ENCODE data around the gene PSAP. TPM values are rescaled to one million over a fixed set of nuclear protein-coding genes. Genes with fewer than 3 reads are reported as not detected.

Gene PSAP
- total RNA-seq, 1 experiment from 2014 or later: 114 TPM

- no peak overlapping the region for H3K4me3 ChIP-seq (ENCODE audit: low read length)
- no peak for DNase-seq
- H3K36me3 ChIP-seq (ENCODE audit: insufficient read depth, low read length): no peaks in the 10 kb centered on the region
- no peak overlapping the region for H2AFZ ChIP-seq (ENCODE audit: low read length)
- no peak overlapping the region for H3K4me2 ChIP-seq (ENCODE audit: low read depth, low read length, poor library complexity, severe bottlenecking)
- H3K27ac ChIP-seq (ENCODE audit: low read length): no peak overlapping the region
- H4K20me1 ChIP-seq (ENCODE audit: insufficient read depth, low read depth, low read length): no peaks in the 10 kb centered on the region
- H3K9ac ChIP-seq (ENCODE audit: low read length): no peak overlapping the region
- no peaks in the 10 kb centered on the region for H3K79me2 ChIP-seq (ENCODE audit: low read length)
- H3K27me3 ChIP-seq (ENCODE audit: low read length): no peaks in the 10 kb centered on the region
- no peaks in the 10 kb centered on the region for H3K9me3 ChIP-seq (ENCODE audit: low read length)
- H3K9me2 ChIP-seq (replicated peaks; ENCODE audit: insufficient read depth, low read length): no peaks in the 10 kb centered on the region
- no peaks in the 10 kb centered on the region for H3K4me1 ChIP-seq (ENCODE audit: low read length)
These were observed 40.9 kb downstream of the PSAP start for GRCh38 chr10:71810048-71810750.

- DNase-seq: no peak
- H3K9me2 ChIP-seq (replicated peaks; ENCODE audit: insufficient read depth, low read length): no peaks in the 10 kb centered on the region
- H3K9me3 ChIP-seq (ENCODE audit: low read length): no peaks in the 10 kb centered on the region
- H2AFZ ChIP-seq (ENCODE audit: low read length): no peak overlapping the region
- H3K79me2 ChIP-seq (ENCODE audit: low read length): no peaks in the 10 kb centered on the region
- no peak overlapping the region for H3K9ac ChIP-seq (ENCODE audit: low read length)
- no peak overlapping the region for H3K4me2 ChIP-seq (ENCODE audit: low read depth, low read length, poor library complexity, severe bottlenecking)
- no peaks in the 10 kb centered on the region for H3K27me3 ChIP-seq (ENCODE audit: low read length)
- H3K4me1 ChIP-seq (ENCODE audit: low read length): no peaks in the 10 kb centered on the region
- H3K36me3 ChIP-seq (ENCODE audit: insufficient read depth, low read length): no peaks in the 10 kb centered on the region
- no peaks in the 10 kb centered on the region for H4K20me1 ChIP-seq (ENCODE audit: insufficient read depth, low read depth, low read length)
- H3K4me3 ChIP-seq (ENCODE audit: low read length): no peak overlapping the region
- no peak overlapping the region for H3K27ac ChIP-seq (ENCODE audit: low read length)
These were observed 41.4 kb downstream of the PSAP start for GRCh38 chr10:71809628-71810027.

- no peaks in the 10 kb centered on the region for H3K36me3 ChIP-seq (ENCODE audit: insufficient read depth, low read length)
- no peak overlapping the region for H2AFZ ChIP-seq (ENCODE audit: low read length)
- H3K4me2 ChIP-seq (ENCODE audit: low read depth, low read length, poor library complexity, severe bottlenecking): no peak overlapping the region
- H3K27me3 ChIP-seq (ENCODE audit: low read length): no peaks in the 10 kb centered on the region
- no peaks in the 10 kb centered on the region for H3K79me2 ChIP-seq (ENCODE audit: low read length)
- no peak overlapping the region for H3K27ac ChIP-seq (ENCODE audit: low read length)
- H3K9me3 ChIP-seq (ENCODE audit: low read length): no peaks in the 10 kb centered on the region
- no peak overlapping the region for H3K9ac ChIP-seq (ENCODE audit: low read length)
- no peak for DNase-seq
- H3K4me1 ChIP-seq (ENCODE audit: low read length): no peaks in the 10 kb centered on the region
- no peak overlapping the region for H3K4me3 ChIP-seq (ENCODE audit: low read length)
- no peaks in the 10 kb centered on the region for H3K9me2 ChIP-seq (replicated peaks; ENCODE audit: insufficient read depth, low read length)
- no peaks in the 10 kb centered on the region for H4K20me1 ChIP-seq (ENCODE audit: insufficient read depth, low read depth, low read length)
These were observed 43.2 kb downstream of the PSAP start for GRCh38 chr10:71807557-71808510.

GRCh38 chr10:71806704-71807556, 44.1 kb downstream of the PSAP start:
- H3K9ac ChIP-seq (ENCODE audit: low read length): no peak overlapping the region

GRCh38 chr10:71805776-71806703, 45.0 kb downstream of the PSAP start:
- Histone ChIP-seq H3K79me2 (ENCODE audit: low read length) (no peaks in the 10 kb centered on the region), H3K27me3 (ENCODE audit: low read length) (no peaks in the 10 kb centered on the region), H3K36me3 (ENCODE audit: insufficient read depth, low read length) (no peaks in the 10 kb centered on the region), H2AFZ (ENCODE audit: low read length) (no peak overlapping the region), H3K27ac (ENCODE audit: low read length) (no peak overlapping the region), H3K4me3 (ENCODE audit: low read length) (no peak overlapping the region), H3K9me3 (ENCODE audit: low read length) (no peaks in the 10 kb centered on the region), H4K20me1 (ENCODE audit: insufficient read depth, low read depth, low read length) (no peaks in the 10 kb centered on the region), H3K9ac (ENCODE audit: low read length) (no peak overlapping the region), H3K4me1 (ENCODE audit: low read length) (peaks cover 14% of the 10 kb centered on the region), H3K9me2 (replicated peaks; ENCODE audit: insufficient read depth, low read length) (no peaks in the 10 kb centered on the region), H3K4me2 (ENCODE audit: low read depth, low read length, poor library complexity, severe bottlenecking) (no peak overlapping the region)
- no peak for DNase-seq

More at GRCh38 chr10:71806704-71807556, 44.1 kb downstream of the PSAP start:
- H3K4me2 ChIP-seq (ENCODE audit: low read depth, low read length, poor library complexity, severe bottlenecking): no peak overlapping the region
- no peaks in the 10 kb centered on the region for H3K36me3 ChIP-seq (ENCODE audit: insufficient read depth, low read length)
- H2AFZ ChIP-seq (ENCODE audit: low read length): no peak overlapping the region
- no peak overlapping the region for H3K27ac ChIP-seq (ENCODE audit: low read length)
- DNase-seq: no peak
- H3K9me3 ChIP-seq (ENCODE audit: low read length): no peaks in the 10 kb centered on the region
- no peaks in the 10 kb centered on the region for H4K20me1 ChIP-seq (ENCODE audit: insufficient read depth, low read depth, low read length)
- H3K4me3 ChIP-seq (ENCODE audit: low read length): no peak overlapping the region
- H3K9me2 ChIP-seq (replicated peaks; ENCODE audit: insufficient read depth, low read length): no peaks in the 10 kb centered on the region
- H3K79me2 ChIP-seq (ENCODE audit: low read length): no peaks in the 10 kb centered on the region
- H3K4me1 ChIP-seq (ENCODE audit: low read length): peaks cover 5% of the 10 kb centered on the region
- no peaks in the 10 kb centered on the region for H3K27me3 ChIP-seq (ENCODE audit: low read length)

- Histone ChIP-seq H3K79me2 (ENCODE audit: low read length) (no peaks in the 10 kb centered on the region), H4K20me1 (ENCODE audit: insufficient read depth, low read depth, low read length) (no peaks in the 10 kb centered on the region), H3K4me3 (ENCODE audit: low read length) (no peak overlapping the region), H3K9me2 (replicated peaks; ENCODE audit: insufficient read depth, low read length) (no peaks in the 10 kb centered on the region), H3K27ac (ENCODE audit: low read length) (no peak overlapping the region), H3K9me3 (ENCODE audit: low read length) (no peaks in the 10 kb centered on the region), H3K27me3 (ENCODE audit: low read length) (no peaks in the 10 kb centered on the region), H2AFZ (ENCODE audit: low read length) (no peak overlapping the region), H3K36me3 (ENCODE audit: insufficient read depth, low read length) (no peaks in the 10 kb centered on the region), H3K4me1 (ENCODE audit: low read length) (peaks cover 20% of the 10 kb centered on the region), H3K4me2 (ENCODE audit: low read depth, low read length, poor library complexity, severe bottlenecking) (no peak overlapping the region), H3K9ac (ENCODE audit: low read length) (no peak overlapping the region)
- no peak for DNase-seq
These were observed 47.0 kb downstream of the PSAP start for GRCh38 chr10:71804077-71804476.

GRCh38 chr10:71802715-71803488, 48.1 kb downstream of the PSAP start:
- Histone ChIP-seq H3K27me3 (ENCODE audit: low read length) (no peaks in the 10 kb centered on the region), H3K9me2 (replicated peaks; ENCODE audit: insufficient read depth, low read length) (no peaks in the 10 kb centered on the region), H3K36me3 (ENCODE audit: insufficient read depth, low read length) (no peaks in the 10 kb centered on the region), H3K27ac (ENCODE audit: low read length) (no peak overlapping the region), H3K4me3 (ENCODE audit: low read length) (no peak overlapping the region), H3K4me2 (ENCODE audit: low read depth, low read length, poor library complexity, severe bottlenecking) (no peak overlapping the region), H3K79me2 (ENCODE audit: low read length) (no peaks in the 10 kb centered on the region), H3K9me3 (ENCODE audit: low read length) (no peaks in the 10 kb centered on the region), H3K4me1 (ENCODE audit: low read length) (peaks cover 20% of the 10 kb centered on the region), H4K20me1 (ENCODE audit: insufficient read depth, low read depth, low read length) (no peaks in the 10 kb centered on the region), H3K9ac (ENCODE audit: low read length) (no peak overlapping the region), H2AFZ (ENCODE audit: low read length) (no peak overlapping the region)
- DNase-seq: no peak
